ENCODE data around the gene FBXL20.
A peak's percentile ranks its signal among the peaks of the same experiment; 100 is the strongest.

The FBXL20 gene

GRCh38 chr17:39306509-39307212, 94.8 kb downstream of the FBXL20 start:
- no peak for TF ChIP-seq GATA2 (IDR thresholded peaks at IDR 0.05; ENCODE audit: low read depth, low read length)
- TF ChIP-seq GATA3 (IDR thresholded peaks at IDR 0.05; ENCODE audit: low read depth, low read length), result no peak

GRCh38 chr17:39305978-39306377, 95.4 kb downstream of the FBXL20 start:
- no peak for TF ChIP-seq GATA2 (IDR thresholded peaks at IDR 0.05; ENCODE audit: low read depth, low read length)
- no peak for TF ChIP-seq GATA3 (IDR thresholded peaks at IDR 0.05; ENCODE audit: low read depth, low read length)

- TF ChIP-seq GATA3 (IDR thresholded peaks at IDR 0.05; ENCODE audit: low read depth, low read length) (no peak), GATA2 (IDR thresholded peaks at IDR 0.05; ENCODE audit: low read depth, low read length) (no peak)
Measured at GRCh38 chr17:39304188-39304587, 97.2 kb downstream of the FBXL20 start.

- TF ChIP-seq GATA3 (IDR thresholded peaks at IDR 0.05; ENCODE audit: low read depth, low read length) (no peak), GATA2 (IDR thresholded peaks at IDR 0.05; ENCODE audit: low read depth, low read length) (no peak)
Measured at GRCh38 chr17:39294060-39294459, 107.4 kb downstream of the FBXL20 start.

- TF ChIP-seq GATA3 (IDR thresholded peaks at IDR 0.05; ENCODE audit: low read depth, low read length) (no peak), GATA2 (IDR thresholded peaks at IDR 0.05; ENCODE audit: low read depth, low read length) (no peak)
Measured at GRCh38 chr17:39284685-39285084, 116.7 kb downstream of the FBXL20 start.

GRCh38 chr17:39283896-39284295, 117.5 kb downstream of the FBXL20 start:
- TF ChIP-seq GATA2 (IDR thresholded peaks at IDR 0.05; ENCODE audit: low read depth, low read length) (no peak), GATA3 (IDR thresholded peaks at IDR 0.05; ENCODE audit: low read depth, low read length) (0 out of 2 replicates have a peak, but pooled peaks have one; percentile 13)

- TF ChIP-seq GATA3 (IDR thresholded peaks at IDR 0.05; ENCODE audit: low read depth, low read length) (no peak), GATA2 (IDR thresholded peaks at IDR 0.05; ENCODE audit: low read depth, low read length) (no peak)
Measured at GRCh38 chr17:39283098-39283497, 118.3 kb downstream of the FBXL20 start.

GRCh38 chr17:39281806-39282205, 119.6 kb downstream of the FBXL20 start:
- no peak for TF ChIP-seq GATA2 (IDR thresholded peaks at IDR 0.05; ENCODE audit: low read depth, low read length)
- no peak for TF ChIP-seq GATA3 (IDR thresholded peaks at IDR 0.05; ENCODE audit: low read depth, low read length)

- TF ChIP-seq GATA2 (IDR thresholded peaks at IDR 0.05; ENCODE audit: low read depth, low read length), result no peak
Measured at GRCh38 chr17:39277110-39277509, 124.3 kb downstream of the FBXL20 start.

- no peak for TF ChIP-seq GATA3 (IDR thresholded peaks at IDR 0.05; ENCODE audit: low read depth, low read length)
- TF ChIP-seq GATA2 (IDR thresholded peaks at IDR 0.05; ENCODE audit: low read depth, low read length), result no peak
Measured at GRCh38 chr17:39276113-39276512, 125.3 kb downstream of the FBXL20 start.

- no peak for TF ChIP-seq GATA2 (IDR thresholded peaks at IDR 0.05; ENCODE audit: low read depth, low read length)
- no peak for TF ChIP-seq GATA3 (IDR thresholded peaks at IDR 0.05; ENCODE audit: low read depth, low read length)
Measured at GRCh38 chr17:39271546-39271945, 129.9 kb downstream of the FBXL20 start.

- TF ChIP-seq GATA3 (IDR thresholded peaks at IDR 0.05; ENCODE audit: low read depth, low read length) (no peak), GATA2 (IDR thresholded peaks at IDR 0.05; ENCODE audit: low read depth, low read length) (no peak)
Measured at GRCh38 chr17:39270923-39271322, 130.5 kb downstream of the FBXL20 start.

GRCh38 chr17:39264119-39264518, 137.3 kb downstream of the FBXL20 start:
- TF ChIP-seq GATA3 (IDR thresholded peaks at IDR 0.05; ENCODE audit: low read depth, low read length) (no peak), GATA2 (IDR thresholded peaks at IDR 0.05; ENCODE audit: low read depth, low read length) (no peak)

GRCh38 chr17:39261286-39261685, 140.1 kb downstream of the FBXL20 start:
- TF ChIP-seq GATA3 (IDR thresholded peaks at IDR 0.05; ENCODE audit: low read depth, low read length), result no peak
- no peak for TF ChIP-seq GATA2 (IDR thresholded peaks at IDR 0.05; ENCODE audit: low read depth, low read length)

- TF ChIP-seq GATA3 (IDR thresholded peaks at IDR 0.05; ENCODE audit: low read depth, low read length) (no peak), GATA2 (IDR thresholded peaks at IDR 0.05; ENCODE audit: low read depth, low read length) (no peak)
Measured at GRCh38 chr17:39252788-39253460, 148.5 kb downstream of the FBXL20 start.
